Retinal pigment epithelial cell (primary cell): ENCODE data around the gene SPCS3.

Experiments
- DNase-seq: peaks from one replicate; pipeline ENCODE4 v3.0.0-alpha.2; 2010; ENCODE audit warnings: low read depth
- H3K4me3 ChIP-seq: 2 replicates; pipeline ENCODE4 v1.5.1; 2011; ENCODE audit warnings: mild to moderate bottlenecking, low read length, control low read depth, moderate library complexity
- CTCF ChIP-seq: conservative IDR thresholded peaks from 2 replicates; pipeline ENCODE4 v1.5.1; 2011; ENCODE audit warnings: low read depth, low read length, control low read depth, inconsistent platforms

The SPCS3 gene

GRCh38 chr4:176319704-176320339 lies at the start of gene SPCS3:
TSS of gene SPCS3 (plus strand) at chr4:176319966. CDS start at chr4:176320077, 111 bp downstream.
- peak within 1 kb of the TSS; percentile 90 for H3K4me3 ChIP-seq
- DNase-seq, result peak; percentile 74
- TF ChIP-seq CTCF, result no peak

DNA sequence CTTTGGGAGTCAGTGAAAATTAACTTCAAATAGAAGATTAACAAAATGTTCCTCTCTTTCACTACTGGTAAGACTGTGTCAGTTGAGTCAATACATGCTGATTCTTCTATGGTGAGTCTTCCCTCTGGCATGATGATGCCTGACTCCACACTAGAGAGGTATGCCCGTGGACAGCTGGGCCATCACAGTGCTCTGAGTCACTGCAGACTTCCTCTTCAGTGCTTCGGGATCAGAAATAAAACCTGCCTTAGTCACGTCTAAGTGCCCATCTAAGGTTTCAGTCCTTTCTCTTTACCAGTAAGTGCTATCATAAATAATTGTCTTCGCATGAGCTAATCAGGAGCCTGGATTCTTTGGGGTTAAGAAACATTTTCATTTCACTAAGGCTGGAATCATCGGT lies 49.1 kb upstream of the SPCS3 start:
- no peak overlapping the region for H3K4me3 ChIP-seq
- no peak for TF ChIP-seq CTCF
- peak; percentile 91 for DNase-seq

- no peak for TF ChIP-seq CTCF
- no peak overlapping the region for H3K4me3 ChIP-seq
- no peak for DNase-seq
These were observed 48.0 kb upstream of the SPCS3 start for GRCh38 chr4:176271749-176272148.

DNA sequence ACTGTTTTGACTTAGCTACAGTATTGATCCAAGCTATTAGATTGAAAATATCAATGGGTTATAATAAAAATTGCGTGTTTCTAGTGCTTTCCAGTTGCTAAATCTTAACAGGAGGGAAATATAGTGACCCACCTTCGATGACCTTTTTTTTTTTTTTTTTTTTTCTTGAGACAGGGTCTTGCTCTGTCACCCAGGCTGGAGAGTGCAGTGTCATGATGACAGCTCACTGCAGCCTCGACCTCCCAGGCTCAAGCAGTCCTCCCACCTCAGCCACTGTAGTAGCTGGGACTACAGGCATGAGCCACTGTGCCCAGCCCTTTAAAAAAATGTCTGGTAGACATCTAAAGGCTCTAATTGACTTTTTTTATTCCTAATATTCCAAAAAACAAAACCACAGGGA lies 47.0 kb upstream of the SPCS3 start:
- TF ChIP-seq CTCF, result no peak
- no peak overlapping the region for H3K4me3 ChIP-seq
- DNase-seq, result no peak

DNA sequence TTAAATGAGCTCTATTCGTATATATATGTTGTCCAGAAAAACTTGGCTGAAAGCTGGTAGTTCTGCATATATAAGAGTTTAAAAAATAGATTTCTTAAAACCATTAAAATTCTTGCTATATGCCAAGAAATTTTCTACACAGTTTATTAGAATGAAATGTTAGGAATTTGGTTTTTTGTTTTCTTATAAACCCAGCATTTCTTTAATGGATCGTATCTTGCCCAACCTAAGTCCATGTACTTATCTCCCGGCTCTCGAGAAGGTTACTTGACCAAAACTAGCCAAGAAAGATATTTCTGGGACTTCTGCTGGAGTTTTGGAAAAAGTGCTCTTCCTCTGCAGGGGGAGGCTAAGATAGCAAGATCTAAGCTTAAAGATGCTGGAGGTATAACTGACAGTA lies 46.0 kb upstream of the SPCS3 start:
- DNase-seq, result no peak
- no peak for TF ChIP-seq CTCF

DNA sequence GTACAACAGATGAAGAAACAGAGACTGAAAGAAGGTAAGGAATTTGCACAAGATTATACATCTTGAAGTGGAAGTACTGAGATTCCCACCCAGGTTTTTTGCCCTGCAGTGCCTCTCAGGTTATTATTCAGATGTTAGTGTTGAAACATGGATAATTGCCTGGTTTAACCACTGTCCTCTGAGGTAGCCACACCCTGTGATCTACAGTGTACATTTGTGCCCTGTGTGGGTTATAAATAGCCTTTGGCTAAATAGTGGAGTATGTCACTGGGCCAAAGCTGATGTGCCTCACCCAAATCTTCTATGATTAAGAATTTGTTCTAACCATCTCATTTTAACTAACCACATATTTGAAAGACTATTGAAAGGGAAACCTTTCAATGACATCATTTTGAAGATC lies 45.3 kb upstream of the SPCS3 start:
- no peak overlapping the region for H3K4me3 ChIP-seq
- DNase-seq, result no peak
- no peak for TF ChIP-seq CTCF

More for the DNA sequence above, 46.0 kb upstream of the SPCS3 start:
- no peak overlapping the region for H3K4me3 ChIP-seq

DNA sequence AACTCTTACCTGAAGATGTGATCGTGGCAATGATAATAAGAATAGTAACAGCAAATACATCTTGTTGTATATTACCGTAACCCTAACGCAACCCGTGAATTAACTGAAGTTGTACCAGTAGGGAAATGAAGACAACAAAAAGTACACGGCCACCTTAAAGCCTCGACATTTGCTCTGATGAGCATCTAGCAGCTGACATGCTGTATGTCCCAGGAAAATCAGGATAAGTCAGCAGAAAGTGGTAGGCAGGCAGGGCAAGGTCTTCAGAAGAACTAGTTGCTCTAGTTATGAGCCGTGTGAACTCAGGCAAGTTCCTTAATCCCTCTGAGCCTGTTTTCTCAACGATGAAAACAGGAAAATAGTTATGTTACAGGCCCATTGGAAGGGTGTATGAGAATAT lies 43.1 kb upstream of the SPCS3 start:
- H3K4me3 ChIP-seq, result no peak overlapping the region
- TF ChIP-seq CTCF, result no peak

More for the DNA sequence above, 43.1 kb upstream of the SPCS3 start:
- no peak for DNase-seq
